Thyroid gland (tissue), 4 donors: ENCODE data around the gene SMCO4.

ENCODE experiments used
- CTCF ChIP-seq, 6 experiments: fragments of 200-600 bp in 3 of 6; fragments of 450-650 bp in 3 of 6; sonication (generic) in 3 of 6; IDR thresholded peaks; one replicate each; pipeline ENCODE4 v1.5.1; 2016 to 2019; ENCODE audit warnings: antibody characterized with exemption in 6 of 6, mild to moderate bottlenecking in 2 of 6, inconsistent platforms in 1 of 6, moderate library complexity in 1 of 6
- POLR2A ChIP-seq, 2 donors: fragments of 450-650 bp; IDR thresholded peaks; one replicate each; pipeline ENCODE4 v1.6.1; 2017; ENCODE audit warnings: antibody characterized with exemption in 2 of 2, mild to moderate bottlenecking in 2 of 2, moderate library complexity in 1 of 2

DNA sequence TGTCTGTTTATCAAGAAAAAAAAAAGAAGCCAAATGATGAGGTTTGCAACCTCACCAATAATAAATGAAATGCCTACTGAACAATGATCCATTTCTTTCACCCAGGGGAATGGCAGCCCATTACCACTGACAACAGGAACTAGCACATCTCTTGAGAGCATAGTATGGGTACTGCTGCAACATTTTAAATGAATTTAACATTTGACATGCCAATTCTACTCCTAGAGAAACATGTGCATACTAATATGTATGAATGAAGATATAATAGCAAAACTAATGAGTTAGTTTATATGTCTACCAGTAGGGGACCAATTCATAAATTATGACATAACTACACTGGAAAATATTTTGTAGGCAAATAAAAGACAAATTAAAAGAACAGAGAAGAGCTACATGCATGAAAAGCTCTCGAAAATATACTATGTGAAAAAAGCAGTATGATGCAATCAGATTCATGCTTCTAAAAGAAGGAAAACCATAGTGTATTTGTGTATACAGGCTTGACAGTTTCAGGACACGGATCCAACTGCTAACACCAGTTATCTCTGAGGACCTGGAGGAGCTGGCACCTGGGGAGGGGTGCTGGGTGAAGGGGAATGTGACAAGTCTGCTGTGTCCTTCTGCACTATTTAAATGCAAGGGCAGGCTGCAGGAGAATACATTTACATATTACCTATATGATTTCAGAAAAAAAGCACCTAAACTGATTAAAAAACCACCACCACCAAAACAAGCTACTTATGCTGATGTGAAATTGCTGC, 6.9 kb downstream of the SMCO4 start:
- no peak for TF ChIP-seq CTCF (IDR thresholded peaks at IDR 0.05)
- no peak for TF ChIP-seq POLR2A (IDR thresholded peaks at IDR 0.05)
